Gastrocnemius medialis (tissue), 4 donors: ENCODE data around the gene GNG7.

Source experiments
- CTCF ChIP-seq, 5 experiments: fragments of 450-650 bp in 3 of 5; fragments of 200-600 bp in 2 of 5; sonication (generic) in 2 of 5; IDR thresholded peaks in 4 of 5; conservative IDR thresholded peaks in 1 of 5; 1 replicate in 4 of 5; 2 replicates in 1 of 5; pipeline ENCODE4 v1.5.1; 2016 to 2019; ENCODE audit warnings: antibody characterized with exemption in 5 of 5, mild to moderate bottlenecking in 3 of 5, moderate library complexity in 3 of 5
- POLR2A ChIP-seq, 2 donors: fragments of 450-650 bp; IDR thresholded peaks; one replicate each; pipeline ENCODE4 v1.6.1; 2017; ENCODE audit warnings: antibody characterized with exemption in 2 of 2, mild to moderate bottlenecking in 2 of 2, moderate library complexity in 2 of 2

- TF ChIP-seq CTCF (IDR thresholded peaks at IDR 0.05 in 4 of 5, conservative IDR thresholded peaks at IDR 0.05 in 1 of 5) (no peak), POLR2A (IDR thresholded peaks at IDR 0.05) (no peak)
These were observed 169.4 kb downstream of the GNG7 start for GRCh38 chr19:2533072-2533425.
